Measurements from ENCODE around the gene METTL24. TPM values are rescaled to one million over a fixed set of nuclear protein-coding genes. Genes with fewer than 3 reads are reported as not detected.

Gene METTL24
- total and polyA plus RNA-seq, 2 of the 13 experiments (the other 11 are each of a cell fraction or from before 2014, with no cell fraction given), result not detected

GRCh38 chr6:110322151-110322873 lies 35.8 kb downstream of the METTL24 start:
- 29% methylated on average over 6 of the region's 6 CpGs for WGBS (ENCODE audit: low lambda C conversion rate)
- in situ Hi-C loops (cut with HindIII; ENCODE audit: extremely low pct_ligation_motif_present, low pct_unique_long_range_greater_than_20kb) (no loop called here), intact Hi-C loops (cut with micrococcal nuclease; ENCODE audit: unreplicated experiment) (no loop called here)
- no peaks in the 10 kb centered on the region for H3K79me2 ChIP-seq (ENCODE audit: insufficient read depth, low read length)
- no TSS peak for BruUV-seq (replicated peaks)
- no peak overlapping the region for H2AFZ ChIP-seq (ENCODE audit: low read length)
- no peak overlapping the region for H3K4me3 ChIP-seq (replicated peaks in 1 of 3; ENCODE audit: insufficient read depth in 1 of 3, low read depth in 2 of 3, low read length in 3 of 3)
- H3K4me1 ChIP-seq (ENCODE audit: insufficient read depth, low read length), result peaks cover 28% of the 10 kb centered on the region
- FAIRE-seq, result no peak
- no peak overlapping the region for H3K27ac ChIP-seq (ENCODE audit: extremely low read length, insufficient read depth, low read length)
- peaks cover 0 to 18% of the 10 kb centered on the region in 2 experiments; a peak in 2 of 5 replicates for H3K27me3 ChIP-seq (ENCODE audit: control insufficient read depth in 1 of 2, insufficient read depth in 2 of 2, low read length in 2 of 2)
- H3K9ac ChIP-seq (ENCODE audit: insufficient read depth, low read depth, low read length), result no peak overlapping the region
- ATAC-seq, result no peak
- no peaks in the 10 kb centered on the region for H3K9me3 ChIP-seq (ENCODE audit: low read length)
- no peak overlapping the region for H3K4me2 ChIP-seq (ENCODE audit: low read depth, low read length)
- no peak for TF ChIP-seq YEATS4 (CRISPR knock-in tag; IDR thresholded peaks at IDR 0.05; ENCODE audit: borderline replicate concordance)
- no peak for TF ChIP-seq TRIM22 (IDR thresholded peaks at IDR 0.05)
- no peak for TF ChIP-seq ZNF333 (CRISPR knock-in tag; IDR thresholded peaks at IDR 0.05; ENCODE audit: borderline replicate concordance)
- TF ChIP-seq ZFYVE20 (CRISPR knock-in tag; IDR thresholded peaks at IDR 0.05; ENCODE audit: borderline replicate concordance, low read depth), result no peak
- no peak for TF ChIP-seq ZNF83 (CRISPR knock-in tag; IDR thresholded peaks at IDR 0.05; ENCODE audit: borderline replicate concordance)
- TF ChIP-seq MED1 (CRISPR knock-in tag; IDR thresholded peaks at IDR 0.05), result no peak
- no peak for TF ChIP-seq HINFP (CRISPR knock-in tag; IDR thresholded peaks at IDR 0.05; ENCODE audit: low read depth)
- CTCF ChIA-PET (ENCODE audit: low intra/inter-chr PET ratio, low total read pairs), result no interaction called here
- no peaks in the 10 kb centered on the region for H3K36me3 ChIP-seq (replicated peaks in 1 of 2; ENCODE audit: control insufficient read depth in 1 of 2, insufficient read depth in 2 of 2, low read length in 2 of 2)
- no peaks in the 10 kb centered on the region for H4K20me1 ChIP-seq (ENCODE audit: insufficient read depth, low read length)
- POLR2A ChIA-PET, result no interaction called here
- DNase-seq (ENCODE audit: low spot score), result no peak

All from HepG2 (cell line).